NT2/D1 (cell line): ENCODE measurements around the gene MYLK.

Source experiments
- SUZ12 ChIP-seq: IDR thresholded peaks from 2 replicates; pipeline ENCODE4 v1.6.1; 2011; ENCODE audit not compliant: insufficient read length, insufficient read depth; ENCODE audit errors: extremely low read depth
- YY1 ChIP-seq: IDR thresholded peaks from 2 replicates; pipeline ENCODE4 v1.6.1; 2011; ENCODE audit not compliant: insufficient read length, insufficient read depth
- ZNF274 ChIP-seq: IDR thresholded peaks from 2 replicates; pipeline ENCODE4 v1.6.1; 2011; ENCODE audit warnings: mild to moderate bottlenecking, low read depth, low read length

DNA sequence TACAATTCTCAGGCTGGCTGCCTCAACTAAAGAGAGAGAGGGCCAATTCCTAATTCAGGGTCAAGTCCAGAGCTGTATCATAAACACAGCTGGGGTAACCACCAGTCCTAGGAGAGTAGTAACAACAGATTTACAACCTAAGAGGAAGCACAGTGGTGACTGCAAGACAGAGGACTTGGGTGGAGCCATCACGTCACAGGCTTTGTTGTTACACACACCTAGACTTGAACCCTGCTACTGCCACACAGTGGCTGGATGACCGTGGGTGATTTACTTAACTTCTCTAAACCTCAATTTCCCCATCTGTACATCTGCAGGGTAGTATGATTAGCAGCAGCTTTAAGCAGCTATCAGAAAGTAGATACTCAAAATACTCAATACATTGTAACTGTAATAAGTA is 78.6 kb downstream of the MYLK start:
- no peak for TF ChIP-seq SUZ12
- TF ChIP-seq YY1 = no peak
- TF ChIP-seq ZNF274 = no peak
